ENCODE measurements around the gene MCAM. TPM values are rescaled to one million over a fixed set of nuclear protein-coding genes. Genes with fewer than 3 reads are reported as not detected.

The MCAM gene
- total and polyA plus RNA-seq, 4 donors: 51.9 to 174 (median 124) TPM

DNA sequence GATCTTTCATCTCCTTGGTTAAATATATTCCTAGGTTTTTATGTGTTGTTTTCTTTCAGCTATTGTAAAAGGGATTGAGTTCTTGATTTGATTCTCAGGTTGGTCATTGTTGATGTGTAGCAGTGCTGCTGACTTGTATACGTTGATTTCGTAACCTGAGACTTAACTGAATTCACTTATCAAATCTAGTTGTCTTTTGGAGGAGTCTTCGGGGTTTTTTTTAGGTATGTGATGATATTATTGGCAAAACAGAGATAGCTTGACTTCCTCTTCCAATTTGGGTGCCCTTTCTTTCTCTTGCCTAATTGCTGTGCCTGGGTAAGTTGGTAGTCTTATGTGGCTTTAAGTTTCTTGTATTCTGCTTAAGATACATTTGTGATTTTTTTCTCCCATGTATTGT lies 57.9 kb downstream of the MCAM start:
- DNase-seq: no peak
- no peak for TF ChIP-seq CTCF (IDR thresholded peaks at IDR 0.05; ENCODE audit: control extremely low read depth, extremely low read depth)
- Histone ChIP-seq H3K9me3 (ENCODE audit: control insufficient read depth in 4 of 4, insufficient read depth in 3 of 4, low read length in 3 of 4) (no peaks in the 10 kb centered on the region), H3K27me3 (ENCODE audit: control insufficient read depth in 3 of 3, insufficient read depth in 3 of 3, low read length in 2 of 3) (no peaks in the 10 kb centered on the region), H3K4me3 (no peak overlapping the region), H3K36me3 (ENCODE audit: control insufficient read depth in 4 of 4, insufficient read depth in 4 of 4, low read length in 4 of 4) (peaks cover 0 to 3% (median 1%) of the 10 kb centered on the region in 4 donors), H3K27ac (ENCODE audit: low read depth in 1 of 2, low read length in 1 of 2) (no peak overlapping the region), H3K4me1 (ENCODE audit: control insufficient read depth in 5 of 5, insufficient read depth in 5 of 5, low read length in 5 of 5) (peaks cover 0 to 12% (median 3%) of the 10 kb centered on the region in 5 donors), H3K9ac (ENCODE audit: insufficient read depth in 1 of 2, low read length in 2 of 2) (no peak overlapping the region)
- ATAC-seq (ENCODE audit: insufficient read depth, low FRiP score): no peak
- 37 to 62% methylated on average over 3 of the region's 3 CpGs for WGBS, 2 donors

Small RNAs within 50 kb of the gene (small RNA-seq; reads per million reads assigned to genes)
- gene RF01225 (ENCODE audit: low replicate concordance): not detected
- gene RNU6-262P (ENCODE audit: low replicate concordance): not detected

Other genes starting within 250 kb of the MCAM start
- gene VPS11, start 249.3 kb downstream of the MCAM start, total RNA-seq: 10 to 100 TPM; 34.6 to 36.0 TPM
- 10 to 100 TPM; 33.8 to 56.1 TPM for gene VPS11, start 249.3 kb downstream of the MCAM start, polyA plus RNA-seq
- 10 to 100 TPM; 11.7 to 31.5 TPM for gene HMBS, start 232.2 kb downstream of the MCAM start, total RNA-seq
- gene HMBS, start 232.2 kb downstream of the MCAM start, polyA plus RNA-seq: 10 to 100 TPM; 31.5 to 33.3 TPM
- 10 to 100 TPM; 29.4 to 50.9 TPM for gene DPAGT1, start 215.3 kb downstream of the MCAM start, total RNA-seq
- 10 to 100 TPM; 19.0 to 36.7 TPM for gene DPAGT1, start 215.3 kb downstream of the MCAM start, polyA plus RNA-seq
- 10 to 100 TPM in 1 of 2 donors, 1 to 10 TPM in 1; 6.5 to 20.7 TPM for gene C2CD2L, start 209.8 kb downstream of the MCAM start, total RNA-seq
- 10 to 100 TPM; 11.6 to 13.7 TPM for gene C2CD2L, start 209.8 kb downstream of the MCAM start, polyA plus RNA-seq
- 10 to 100 TPM; 21.2 to 24.5 TPM for gene HINFP, start 195.6 kb downstream of the MCAM start, total RNA-seq
- 10 to 100 TPM; 10.4 to 14.3 TPM for gene HINFP, start 195.6 kb downstream of the MCAM start, polyA plus RNA-seq
- gene ABCG4, start 168.1 kb downstream of the MCAM start, total RNA-seq: under 1 TPM in 1 of 2 donors, not detected in 1; 0.28 TPM
- under 1 TPM; 0.03 to 0.10 TPM for gene ABCG4, start 168.1 kb downstream of the MCAM start, polyA plus RNA-seq
- 10 to 100 TPM; 12.5 to 22.6 TPM for gene NLRX1, start 148.4 kb downstream of the MCAM start, total RNA-seq
- gene NLRX1, start 148.4 kb downstream of the MCAM start, polyA plus RNA-seq: 10 to 100 TPM in 1 of 2 donors, 1 to 10 TPM in 1; 5.1 to 10.7 TPM
- under 1 TPM in 1 of 2 donors, not detected in 1; 0.37 TPM for gene NHERF4, start 131.7 kb downstream of the MCAM start, total RNA-seq
- gene NHERF4, start 131.7 kb downstream of the MCAM start, polyA plus RNA-seq: under 1 TPM in 1 of 2 donors, not detected in 1; 0.96 TPM
- 10 to 100 TPM; 21.8 to 25.1 TPM for gene CBL, start 110.8 kb downstream of the MCAM start, total RNA-seq
- 10 to 100 TPM in 1 of 2 donors, 1 to 10 TPM in 1; 8.7 to 10.3 TPM for gene CBL, start 110.8 kb downstream of the MCAM start, polyA plus RNA-seq
- 10 to 100 TPM in 1 of 2 donors, 1 to 10 TPM in 1; 8.2 to 25.4 TPM for gene RNF26, start 17.4 kb upstream of the MCAM start, total RNA-seq
- 10 to 100 TPM; 11.0 to 16.3 TPM for gene RNF26, start 17.4 kb upstream of the MCAM start, polyA plus RNA-seq
- gene C1QTNF5, start 23.8 kb upstream of the MCAM start, total RNA-seq: 10 to 100 TPM; 20.2 to 28.6 TPM
- gene C1QTNF5, start 23.8 kb upstream of the MCAM start, polyA plus RNA-seq: 10 to 100 TPM; 28.0 to 34.9 TPM
- not detected for gene MFRP, start 29.6 kb upstream of the MCAM start, total RNA-seq
- not detected for gene MFRP, start 29.6 kb upstream of the MCAM start, polyA plus RNA-seq
- 1 to 10 TPM; 4.9 to 6.5 TPM for gene USP2, start 64.6 kb upstream of the MCAM start, total RNA-seq
- gene USP2, start 64.6 kb upstream of the MCAM start, polyA plus RNA-seq: 1 to 10 TPM; 1.7 to 2.1 TPM
- 10 to 100 TPM in 1 of 2 donors, 1 to 10 TPM in 1; 9.8 to 16.8 TPM for gene THY1, start 106.0 kb upstream of the MCAM start, total RNA-seq
- gene THY1, start 106.0 kb upstream of the MCAM start, polyA plus RNA-seq: 10 to 100 TPM in 1 of 2 donors, 1 to 10 TPM in 1; 5.1 to 44.2 TPM